Hepatocyte (in vitro differentiated cells): ENCODE results near the gene CLASRP. TPM values are rescaled to one million over a fixed set of nuclear protein-coding genes. Genes with fewer than 3 reads are reported as not detected.

Experiments
- DNase-seq: peaks from one replicate; pipeline ENCODE4 v3.0.0-alpha.2; 2016; ENCODE audit warnings: low spot score
- H2AFZ ChIP-seq: fragments of 200-600 bp; sonication (generic); 2 replicates; pipeline ENCODE4 v1.6.0; 2016; ENCODE audit warnings: antibody characterized with exemption, mild to moderate bottlenecking
- H3K27ac ChIP-seq: fragments of 200-600 bp; sonication (generic); 2 replicates; pipeline ENCODE4 v1.5.1; 2016; ENCODE audit warnings: mild to moderate bottlenecking
- H3K27me3 ChIP-seq: fragments of 200-600 bp; sonication (generic); 2 replicates; pipeline ENCODE4 v1.6.1; 2016
- H3K36me3 ChIP-seq: fragments of 200-600 bp; sonication (generic); replicated peaks from 2 replicates; pipeline ENCODE4 v1.5.1; 2016; ENCODE audit warnings: low read depth; ENCODE audit not compliant: insufficient read depth
- H3K4me1 ChIP-seq: fragments of 200-600 bp; sonication (generic); 2 replicates; pipeline ENCODE4 v1.5.1; 2016; ENCODE audit warnings: mild to moderate bottlenecking, moderate library complexity; ENCODE audit not compliant: insufficient read depth
- H3K4me2 ChIP-seq: fragments of 200-600 bp; sonication (generic); 2 replicates; pipeline ENCODE4 v1.6.0; 2016
- H3K4me3 ChIP-seq: fragments of 200-600 bp; sonication (generic); 2 replicates; pipeline ENCODE4 v1.5.1; 2016; ENCODE audit warnings: mild to moderate bottlenecking
- H3K79me2 ChIP-seq: fragments of 200-600 bp; sonication (generic); 2 replicates; pipeline ENCODE4 v1.6.0; 2017; ENCODE audit warnings: mild to moderate bottlenecking
- H3K9me2 ChIP-seq: fragments of 200-600 bp; sonication (generic); replicated peaks from 2 replicates; pipeline ENCODE4 v1.6.0; 2017; ENCODE audit warnings: mild to moderate bottlenecking; ENCODE audit not compliant: insufficient read depth
- H3K9me3 ChIP-seq: fragments of 200-600 bp; sonication (generic); 2 replicates; pipeline ENCODE4 v1.5.1; 2016; ENCODE audit warnings: low read depth, mild to moderate bottlenecking
- H4K20me1 ChIP-seq: fragments of 200-600 bp; sonication (generic); 2 replicates; pipeline ENCODE4 v1.6.0; 2016; ENCODE audit warnings: mild to moderate bottlenecking; ENCODE audit not compliant: insufficient read depth, poor library complexity, severe bottlenecking
- CTCF ChIP-seq: fragments of 200-600 bp; sonication (generic); IDR thresholded peaks from 2 replicates; pipeline ENCODE4 v1.5.1; 2016; ENCODE audit warnings: antibody characterized with exemption, mild to moderate bottlenecking; ENCODE audit not compliant: poor library complexity
- EZH2 ChIP-seq: fragments of 200-600 bp; sonication (generic); IDR thresholded peaks from 2 replicates; pipeline ENCODE4 v1.6.1; 2016; ENCODE audit warnings: antibody characterized with exemption, mild to moderate bottlenecking, borderline replicate concordance
- EZH2phosphoT487 ChIP-seq: fragments of 200-600 bp; sonication (generic); IDR thresholded peaks from one replicate; pipeline ENCODE4 v1.6.1; 2018; ENCODE audit warnings: antibody characterized with exemption, mild to moderate bottlenecking, low read depth, moderate library complexity; ENCODE audit not compliant: unreplicated experiment, severe bottlenecking
- WGBS: methylation state at CpG from one replicate; pipeline ENCODE4 v1.1.6; 2016; ENCODE audit warnings: low lambda C conversion rate; ENCODE audit errors: missing lambda C conversion rate; 5-methylcytosine and 5-hydroxymethylcytosine counted together
- polyA plus RNA-seq: library from polyadenylated mRNA; unstranded; fragments of >200 nt; fragmentation: Nextera tagmentation; extraction: Ambion mirVana; gene quantifications from 2 replicates; pipeline ENCODE4 v1.2.1, GENCODE V29; 2016
- total RNA-seq: library from RNA; depleted of rRNA; stranded (reverse); fragments of >200 nt; gene quantifications from 2 replicates; pipeline ENCODE4 v1.2.3, GENCODE V29; 2014

CLASRP gene
- total and polyA plus RNA-seq, 2 experiments from 2014 or later, result 45.8 to 56.2 TPM

- Histone ChIP-seq H4K20me1 (no peaks in the 10 kb centered on the region), H3K4me3 (no peak overlapping the region), H3K9me2 (no peaks in the 10 kb centered on the region), H2AFZ (no peak overlapping the region), H3K27ac (no peak overlapping the region), H3K9me3 (no peaks in the 10 kb centered on the region), H3K4me2 (no peak overlapping the region), H3K4me1 (no peaks in the 10 kb centered on the region), H3K27me3 (no peaks in the 10 kb centered on the region), H3K79me2 (no peaks in the 10 kb centered on the region), H3K36me3 (no peaks in the 10 kb centered on the region)
- WGBS, result 85% methylated on average over 14 of the region's 14 CpGs
- DNase-seq, result no peak
- TF ChIP-seq EZH2 (no peak), EZH2phosphoT487 (no peak), CTCF (no peak)
These were observed 16.9 kb upstream of the CLASRP start for GRCh38 chr19:45021971-45022370.

GRCh38 chr19:45023048-45023447 is 15.8 kb upstream of the CLASRP start:
- Histone ChIP-seq H3K79me2 (no peaks in the 10 kb centered on the region), H3K4me1 (no peaks in the 10 kb centered on the region), H3K9me3 (no peaks in the 10 kb centered on the region), H2AFZ (no peak overlapping the region), H3K27me3 (no peaks in the 10 kb centered on the region), H3K36me3 (no peaks in the 10 kb centered on the region), H3K4me3 (no peak overlapping the region), H3K27ac (no peak overlapping the region), H3K4me2 (no peak overlapping the region), H4K20me1 (no peaks in the 10 kb centered on the region), H3K9me2 (no peaks in the 10 kb centered on the region)
- TF ChIP-seq CTCF (no peak), EZH2phosphoT487 (no peak), EZH2 (no peak)
- no peak for DNase-seq
- 97% methylated on average over 3 of the region's 4 CpGs for WGBS

GRCh38 chr19:45025264-45025663 is 13.6 kb upstream of the CLASRP start:
- Histone ChIP-seq H3K27me3 (no peaks in the 10 kb centered on the region), H3K4me1 (no peaks in the 10 kb centered on the region), H3K36me3 (no peaks in the 10 kb centered on the region), H3K9me3 (no peaks in the 10 kb centered on the region), H3K27ac (no peak overlapping the region), H3K79me2 (no peaks in the 10 kb centered on the region), H2AFZ (no peak overlapping the region), H4K20me1 (no peaks in the 10 kb centered on the region), H3K9me2 (no peaks in the 10 kb centered on the region), H3K4me3 (no peak overlapping the region), H3K4me2 (no peak overlapping the region)
- DNase-seq, result no peak
- WGBS, result 96% methylated on average over 7 of the region's 9 CpGs
- TF ChIP-seq EZH2 (no peak), CTCF (no peak), EZH2phosphoT487 (no peak)

GRCh38 chr19:45027371-45027770 is 11.5 kb upstream of the CLASRP start:
- Histone ChIP-seq H3K4me1 (no peaks in the 10 kb centered on the region), H2AFZ (no peak overlapping the region), H4K20me1 (no peaks in the 10 kb centered on the region), H3K27ac (no peak overlapping the region), H3K9me3 (no peaks in the 10 kb centered on the region), H3K36me3 (no peaks in the 10 kb centered on the region), H3K4me3 (no peak overlapping the region), H3K9me2 (no peaks in the 10 kb centered on the region), H3K27me3 (no peaks in the 10 kb centered on the region), H3K79me2 (no peaks in the 10 kb centered on the region), H3K4me2 (no peak overlapping the region)
- 98% methylated on average over 2 of the region's 2 CpGs for WGBS
- TF ChIP-seq CTCF, result no peak
- no peak for TF ChIP-seq EZH2
- no peak for TF ChIP-seq EZH2phosphoT487
- no peak for DNase-seq
